Measurements from ENCODE around the gene SCAF1.
A peak's percentile ranks its signal among the peaks of the same experiment; 100 is the strongest.

Gene SCAF1

DNA sequence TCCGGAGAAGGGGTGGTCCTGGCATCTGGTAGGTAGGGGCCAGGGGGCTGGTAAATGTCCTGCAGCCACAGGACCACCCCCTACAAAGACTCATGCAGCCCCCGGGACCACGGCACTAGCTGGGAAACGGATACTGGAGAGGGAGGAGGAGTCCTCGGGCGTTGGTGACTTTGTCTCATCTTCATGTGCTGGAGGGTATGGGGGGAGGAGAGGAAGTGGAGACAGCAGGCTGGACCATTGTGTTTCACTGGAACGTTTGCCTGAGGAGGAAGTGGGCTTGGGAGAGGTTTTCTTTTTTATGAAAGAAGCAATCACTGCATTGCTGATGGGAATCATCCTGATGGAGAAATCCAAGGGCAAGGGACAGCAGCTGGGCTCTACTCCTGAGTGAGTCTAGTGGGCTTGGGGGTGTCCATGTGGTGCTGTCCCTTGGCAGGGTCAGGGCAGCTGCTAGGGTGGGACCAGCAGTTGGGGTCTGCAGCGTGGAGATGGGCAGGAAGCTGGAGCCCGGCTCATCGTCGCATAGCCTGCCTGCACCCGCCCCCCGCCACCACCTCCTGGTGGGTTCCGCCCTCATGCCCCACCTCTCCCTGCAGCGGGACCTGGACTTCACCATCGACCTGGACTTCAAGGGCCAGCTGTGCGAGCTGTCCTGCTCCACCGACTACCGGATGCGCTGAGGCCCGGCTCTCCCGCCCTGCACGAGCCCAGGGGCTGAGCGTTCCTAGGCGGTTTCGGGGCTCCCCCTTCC, 45.7 kb downstream of the SCAF1 start:
- DNase-seq (ENCODE audit: low read depth), result no peak

DNA sequence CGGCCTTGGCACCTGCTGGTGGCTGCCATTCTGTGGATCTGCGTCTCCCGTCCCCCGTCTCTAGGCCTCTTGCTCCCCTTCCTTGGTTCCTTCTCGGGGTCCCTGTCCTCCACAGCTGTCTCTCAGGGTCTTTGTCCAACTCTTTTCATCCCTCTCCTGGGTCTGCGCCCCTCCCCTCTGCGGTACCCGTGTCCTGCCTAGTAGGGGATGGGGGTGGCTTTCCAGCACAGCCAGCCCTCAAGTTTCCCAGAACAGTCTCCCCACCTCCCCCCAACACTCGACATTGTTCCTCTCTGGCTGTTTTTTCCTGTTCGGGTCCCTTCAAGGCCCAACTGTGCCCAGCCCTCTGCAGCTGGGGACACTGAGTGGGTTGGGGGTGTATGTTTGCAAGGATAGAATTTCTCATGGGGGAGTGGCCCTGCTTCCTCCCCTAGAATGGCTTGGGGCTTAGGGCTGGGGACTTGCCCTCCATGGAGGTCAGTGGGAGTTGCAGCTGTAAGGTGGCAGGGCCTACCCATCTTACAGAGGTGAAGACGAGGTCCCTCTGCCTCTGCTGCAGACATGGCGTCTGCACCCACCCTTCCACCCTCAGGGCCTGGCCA, 46.6 kb downstream of the SCAF1 start:
- DNase-seq (ENCODE audit: low read depth), result no peak

DNA sequence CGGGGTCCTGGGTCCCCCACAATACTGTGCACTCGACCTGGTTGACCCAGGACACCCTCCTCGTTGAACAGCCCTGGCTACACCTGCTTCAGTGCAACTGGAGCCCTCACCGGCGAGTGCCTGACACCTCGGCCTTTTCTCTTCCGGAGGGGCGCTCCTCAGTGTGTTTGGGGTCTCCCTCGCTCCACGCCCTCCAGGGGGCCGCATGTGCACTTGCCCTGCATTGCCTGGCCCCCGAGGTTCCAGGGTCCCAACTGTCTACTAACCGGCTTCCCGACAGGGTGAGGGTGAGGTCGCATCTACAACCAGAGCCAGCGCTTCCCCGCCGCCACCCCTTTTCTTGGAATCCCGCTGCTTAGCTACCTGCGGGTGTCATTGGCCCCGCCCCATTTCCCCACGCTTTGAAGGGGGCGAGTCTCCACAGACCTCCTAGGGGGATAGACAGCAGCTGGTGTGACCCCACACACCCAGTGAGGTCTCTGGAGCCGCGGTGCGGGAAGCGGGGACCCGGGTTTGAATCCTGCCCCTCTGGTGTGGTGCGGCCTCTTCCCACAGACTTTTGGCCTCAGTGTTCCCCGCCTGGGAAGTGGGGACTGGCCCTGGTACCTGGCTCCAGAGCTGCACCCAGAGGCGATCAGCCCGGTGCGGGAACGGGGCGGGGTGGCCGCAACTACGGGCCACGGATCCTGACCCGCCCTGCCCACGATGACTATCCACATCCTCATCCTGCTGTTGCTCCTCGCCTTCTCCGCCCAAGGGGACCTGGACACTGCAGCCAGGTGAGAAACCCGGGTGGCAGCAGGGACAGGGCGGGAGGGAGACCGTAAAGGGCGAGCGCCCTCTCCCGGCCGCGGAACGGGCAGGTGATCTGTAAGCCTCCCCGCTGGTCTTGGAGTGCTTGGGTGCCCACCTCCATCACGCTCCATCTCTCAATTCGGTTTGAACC, 47.4 kb downstream of the SCAF1 start, which contains the start of gene ADM5:
Gene ADM5 (plus strand): TSS at position 462 of the 946 bp plus-strand sequence. CDS start 244 bp downstream, at position 706.
- DNase-seq (ENCODE audit: low read depth), result no peak

DNA sequence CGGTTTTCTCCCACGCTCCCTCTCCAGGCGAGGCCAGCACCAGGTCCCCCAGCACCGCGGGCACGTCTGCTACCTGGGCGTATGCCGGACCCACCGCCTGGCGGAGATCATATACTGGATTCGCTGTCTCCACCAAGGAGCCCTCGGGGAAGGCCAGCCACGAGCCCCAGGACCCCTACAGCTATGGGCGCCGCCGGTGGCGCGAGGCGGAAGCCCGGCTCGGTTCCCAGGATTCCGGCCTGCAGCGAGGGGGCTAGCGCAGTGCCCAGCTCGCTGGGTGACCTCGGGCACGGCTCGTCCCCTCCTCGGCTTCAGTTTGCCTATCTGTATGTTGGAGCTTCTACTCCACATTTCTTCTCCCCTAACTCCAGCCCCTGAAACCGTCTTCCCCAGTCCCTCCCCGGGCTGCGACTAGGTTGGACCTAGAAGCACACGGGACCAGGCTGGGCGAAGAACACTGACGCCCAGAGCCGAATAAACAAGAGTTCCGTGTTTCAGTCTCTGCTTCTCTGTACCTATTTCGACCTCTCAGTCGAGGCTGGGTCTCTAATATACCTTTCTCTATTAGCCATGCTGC, 48.2 kb downstream of the SCAF1 start:
- DNase-seq (ENCODE audit: low read depth), result no peak

DNA sequence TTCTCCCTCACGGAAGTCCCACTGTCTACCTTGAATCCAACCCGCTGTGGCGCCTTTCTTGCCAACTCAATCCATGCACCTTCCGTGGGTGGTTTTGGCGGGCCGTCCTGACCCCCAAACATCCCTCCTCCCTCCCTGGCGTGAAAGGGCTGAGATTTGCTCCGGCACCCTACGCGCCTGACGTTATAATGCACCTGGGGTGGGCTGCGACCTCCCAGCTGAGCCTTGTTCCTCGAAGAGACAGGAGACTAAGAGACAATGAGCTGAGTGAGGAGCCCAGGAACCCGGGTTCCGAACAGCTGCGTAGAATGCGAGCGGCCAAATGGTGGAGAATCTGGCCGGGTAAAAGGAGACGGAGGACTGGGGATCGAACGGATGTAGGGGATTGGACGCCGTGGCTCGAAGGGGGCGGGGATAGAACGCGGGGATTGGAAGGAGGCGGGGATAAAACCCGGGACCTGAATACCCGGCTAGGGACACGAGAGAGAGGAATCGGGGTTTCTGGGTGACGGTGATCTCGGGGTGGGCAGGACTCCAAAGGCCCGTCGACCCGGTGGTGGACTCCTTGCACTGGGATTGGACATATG, 48.7 kb downstream of the SCAF1 start, which contains the start of gene CPT1C:
Gene CPT1C (plus strand): TSS at position 461 of the 587 bp plus-strand sequence. CDS start 1,137 bp downstream, outside the sequence.
- DNase-seq (ENCODE audit: low read depth), result peak; percentile 49

DNA sequence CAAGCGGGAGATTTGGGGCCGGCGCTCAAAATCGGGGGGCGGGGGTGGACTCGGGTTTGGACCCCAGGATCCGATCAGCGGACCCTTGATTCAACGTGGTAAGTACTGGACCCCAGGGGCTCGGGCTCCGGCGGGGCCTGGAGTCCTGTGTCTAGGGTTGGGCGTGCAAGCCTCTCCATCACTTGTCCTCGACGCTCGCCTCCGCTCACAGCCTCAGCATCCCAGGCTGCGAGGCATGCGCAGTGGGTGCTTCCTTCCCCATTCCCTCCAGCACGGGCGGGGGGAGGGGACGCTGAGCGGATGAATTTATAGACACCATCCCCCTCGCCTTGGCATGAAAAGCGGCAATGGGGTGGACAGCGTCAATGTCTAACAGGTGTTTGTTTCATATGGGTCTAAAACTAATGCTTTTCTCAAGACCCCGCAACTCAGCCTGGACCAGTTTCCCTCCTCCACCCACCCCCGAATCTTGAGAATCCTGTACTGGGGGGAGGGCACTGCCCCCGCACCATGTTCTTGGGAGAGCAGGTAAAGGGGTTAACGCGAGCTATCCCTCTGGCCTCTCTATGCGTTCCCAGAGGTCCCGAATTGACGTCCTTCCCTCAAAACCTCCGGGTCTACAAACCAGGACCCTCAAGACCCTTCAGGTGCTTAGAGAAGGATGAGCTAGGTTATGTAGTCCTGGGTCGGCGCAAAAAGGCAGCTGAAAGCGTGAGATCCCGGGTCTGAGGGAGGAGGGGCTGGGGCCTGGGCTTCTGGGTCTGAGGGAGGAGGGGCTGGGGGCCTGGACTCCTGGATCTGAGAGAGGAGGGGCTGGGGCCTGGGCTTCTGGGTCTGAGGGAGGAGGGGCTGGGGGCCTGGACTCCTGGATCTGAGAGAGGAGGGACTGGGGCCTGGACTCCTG, 49.5 kb downstream of the SCAF1 start:
- DNase-seq (ENCODE audit: low read depth), result no peak

DNA sequence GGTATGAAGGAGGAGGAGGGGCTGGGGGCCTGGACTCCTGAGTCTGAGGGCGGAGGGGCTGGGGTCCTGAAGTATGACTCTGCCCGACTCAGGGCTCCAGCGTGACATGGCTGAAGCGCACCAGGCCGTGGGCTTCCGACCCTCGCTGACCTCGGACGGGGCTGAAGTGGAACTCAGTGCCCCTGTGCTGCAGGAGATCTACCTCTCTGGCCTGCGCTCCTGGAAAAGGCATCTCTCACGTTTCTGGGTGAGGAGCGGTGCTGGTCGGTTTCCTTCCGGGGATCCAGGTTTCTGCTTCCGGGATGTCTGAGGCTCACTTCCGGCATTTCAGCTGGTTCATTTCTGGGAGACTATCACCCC, 50.1 kb downstream of the SCAF1 start:
- no peak for DNase-seq (ENCODE audit: low read depth)

DNA sequence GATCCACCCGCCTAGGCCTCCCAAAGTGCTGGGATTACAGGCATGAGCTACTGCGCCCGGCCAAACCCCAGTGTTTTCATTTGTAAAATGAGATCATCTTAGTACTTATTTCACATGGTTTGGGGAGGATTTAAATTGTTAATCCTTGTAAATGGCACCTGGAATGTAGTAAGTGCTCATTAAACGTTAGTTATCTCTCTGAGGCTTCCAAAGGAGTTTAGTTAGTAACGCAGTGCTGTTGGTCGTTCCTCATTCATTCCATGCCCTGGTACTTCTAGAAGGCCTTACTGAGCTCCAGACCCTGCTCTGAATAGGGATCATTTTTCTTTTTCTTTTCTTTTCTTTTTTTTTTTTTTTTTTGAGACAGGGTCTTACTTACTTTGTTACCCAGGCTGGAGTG, 54.1 kb downstream of the SCAF1 start:
- no peak for DNase-seq (ENCODE audit: low read depth)

DNA sequence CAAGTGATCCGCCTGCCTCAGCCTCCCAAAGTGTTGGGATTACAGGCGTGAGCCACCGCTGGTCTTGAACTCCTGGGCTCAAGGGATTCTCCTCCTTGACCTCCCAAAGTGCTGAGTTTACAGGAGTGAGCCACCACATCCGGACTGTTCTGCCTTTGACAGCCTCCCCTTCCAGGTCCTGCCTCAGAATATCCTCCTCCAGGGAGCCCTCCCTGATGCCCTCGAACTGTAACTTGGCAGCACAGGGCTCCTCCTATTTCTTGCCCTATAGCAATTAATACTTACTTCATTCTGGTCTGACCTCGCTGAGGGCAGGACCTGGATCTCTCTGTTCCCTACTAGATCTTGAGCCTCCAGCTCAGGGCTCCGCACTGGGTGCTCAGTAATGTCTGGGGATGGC, 54.9 kb downstream of the SCAF1 start:
- no peak for DNase-seq (ENCODE audit: low read depth)

DNA sequence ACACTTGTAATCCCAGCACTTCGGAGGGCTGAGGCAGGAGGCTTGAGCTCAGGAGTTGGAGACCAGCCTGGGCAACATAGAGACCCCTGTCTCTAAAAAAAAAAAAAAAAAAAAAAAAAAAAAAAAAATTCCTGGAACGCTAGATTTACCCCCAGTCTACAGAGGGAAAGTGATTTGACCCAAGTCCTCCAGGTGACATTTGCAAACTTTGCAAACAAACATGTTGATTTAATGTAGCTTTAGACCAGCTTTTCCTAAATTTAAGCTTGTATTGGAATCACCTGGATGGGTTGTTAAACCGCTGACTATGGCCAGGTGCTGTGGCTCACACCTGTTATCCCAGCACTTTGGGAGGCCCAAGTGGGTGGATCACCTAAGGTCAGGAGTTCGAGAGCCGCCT, 57.4 kb downstream of the SCAF1 start:
- no peak for DNase-seq (ENCODE audit: low read depth)

DNA sequence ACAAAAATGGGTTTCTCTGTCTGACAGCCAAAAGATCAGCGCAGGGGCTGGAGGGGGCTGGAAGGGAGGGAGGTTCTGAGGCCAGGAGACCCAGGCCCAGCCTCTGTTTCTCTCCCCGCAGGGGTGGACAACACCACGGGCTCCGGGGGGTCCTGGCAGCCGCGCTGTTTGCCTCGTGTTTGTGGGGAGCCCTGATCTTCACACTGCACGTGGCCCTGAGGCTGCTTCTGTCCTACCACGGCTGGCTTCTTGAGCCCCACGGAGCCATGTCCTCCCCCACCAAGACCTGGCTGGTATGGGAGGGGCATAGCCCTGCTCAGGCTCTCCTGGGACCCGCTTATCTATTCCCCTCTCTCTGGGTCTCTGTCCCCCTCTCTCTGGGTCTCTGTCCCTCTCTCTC, 58.6 kb downstream of the SCAF1 start:
- no peak for DNase-seq (ENCODE audit: low read depth)

DNA sequence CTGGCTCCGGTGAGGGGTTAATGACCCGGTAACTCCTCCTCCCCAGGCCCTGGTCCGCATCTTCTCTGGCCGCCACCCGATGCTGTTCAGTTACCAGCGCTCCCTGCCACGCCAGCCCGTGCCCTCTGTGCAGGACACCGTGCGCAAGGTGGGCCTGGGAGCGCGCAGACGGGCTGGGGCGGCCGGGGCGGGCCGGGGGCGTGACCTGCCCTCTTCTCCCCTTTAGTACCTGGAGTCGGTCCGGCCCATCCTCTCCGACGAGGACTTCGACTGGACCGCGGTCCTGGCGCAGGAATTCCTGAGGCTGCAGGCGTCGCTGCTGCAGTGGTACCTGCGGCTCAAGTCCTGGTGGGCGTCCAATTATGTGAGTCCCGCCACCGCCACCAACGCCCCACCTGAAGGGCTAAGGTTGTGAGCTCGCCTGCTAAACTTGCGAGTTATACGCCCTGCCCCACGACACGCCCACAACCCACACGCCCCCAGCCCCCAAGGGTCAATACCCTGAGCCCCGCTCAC, 59.3 kb downstream of the SCAF1 start:
- no peak for DNase-seq (ENCODE audit: low read depth)

DNA sequence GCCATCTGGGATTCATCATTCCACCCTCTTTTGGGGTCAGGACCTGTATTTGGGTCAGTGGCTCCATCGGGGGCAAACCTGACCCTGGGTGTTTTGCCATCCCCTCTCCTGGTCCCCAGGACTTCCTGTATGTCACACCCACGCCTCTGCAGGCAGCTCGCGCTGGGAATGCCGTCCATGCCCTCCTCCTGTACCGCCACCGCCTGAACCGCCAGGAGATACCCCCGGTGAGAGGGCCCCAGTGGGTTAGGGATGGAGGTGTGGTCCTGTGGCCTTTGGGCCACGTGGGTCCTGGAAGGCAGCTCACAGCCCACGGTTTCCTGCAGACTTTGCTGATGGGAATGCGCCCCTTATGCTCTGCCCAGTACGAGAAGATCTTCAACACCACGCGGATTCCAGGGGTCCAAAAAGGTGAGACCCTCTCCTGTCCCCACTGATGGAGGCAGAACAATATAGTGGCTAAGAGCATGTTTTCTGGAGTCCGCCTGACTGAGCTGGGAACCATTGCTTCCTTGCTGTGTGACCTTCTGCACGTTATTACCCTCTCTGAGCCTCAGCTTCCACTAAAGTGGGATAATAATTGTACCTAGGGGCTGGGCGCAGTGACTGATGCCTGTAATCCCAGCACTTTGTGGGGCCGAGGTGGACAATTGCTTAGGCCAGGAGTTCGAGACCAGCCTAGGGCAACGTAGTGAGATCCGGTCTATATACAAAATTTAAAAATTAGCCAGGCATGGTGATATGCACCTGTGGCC, 63.1 kb downstream of the SCAF1 start:
- no peak for DNase-seq (ENCODE audit: low read depth)

DNA sequence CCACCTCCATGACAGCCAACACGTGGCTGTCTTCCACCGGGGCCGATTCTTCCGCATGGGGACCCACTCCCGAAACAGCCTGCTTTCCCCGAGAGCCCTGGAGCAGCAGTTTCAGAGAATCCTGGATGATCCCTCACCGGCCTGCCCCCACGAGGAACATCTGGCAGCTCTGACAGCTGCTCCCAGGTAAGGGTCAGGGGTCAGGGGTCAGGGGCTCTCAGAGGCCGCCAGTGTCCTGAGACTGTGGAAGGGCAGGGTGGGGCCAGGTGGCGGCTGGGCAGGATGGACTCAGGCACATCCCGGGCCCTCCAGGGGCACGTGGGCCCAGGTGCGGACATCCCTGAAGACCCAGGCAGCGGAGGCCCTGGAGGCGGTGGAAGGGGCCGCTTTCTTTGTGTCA, 63.9 kb downstream of the SCAF1 start:
- DNase-seq (ENCODE audit: low read depth), result no peak

All from activated T-cell treated with anti-CD3 and anti-CD28 coated beads for 1 hour (primary cell).